ENCODE data around the gene SMIM24. TPM values are rescaled to one million over a fixed set of nuclear protein-coding genes. Genes with fewer than 3 reads are reported as not detected.
"Not testable (repeated sequence)": the region's sequence is repeated elsewhere in the genome, so short reads cannot be mapped to it uniquely, and the experiment has no call there.

Gene SMIM24
- polyA plus RNA-seq, 4 donors = 454 to 598 (median 485) TPM

- no peak for DNase-seq (ENCODE audit: low read depth in 4 of 4, low spot score in 2 of 4)
Measured at GRCh38 chr19:3515891-3516422, 35.6 kb upstream of the SMIM24 start.

- no peak for DNase-seq (ENCODE audit: low read depth in 4 of 4, low spot score in 2 of 4)
Measured at GRCh38 chr19:3514930-3515329, 34.6 kb upstream of the SMIM24 start.

GRCh38 chr19:3513229-3514140, 33.2 kb upstream of the SMIM24 start:
- DNase-seq (ENCODE audit: low read depth in 4 of 4, low spot score in 2 of 4) = no peak

- DNase-seq (ENCODE audit: low read depth in 4 of 4, low spot score in 2 of 4) = no peak
Measured at GRCh38 chr19:3512562-3513228, 32.4 kb upstream of the SMIM24 start.

GRCh38 chr19:3511506-3512251, 31.4 kb upstream of the SMIM24 start:
- DNase-seq (ENCODE audit: low read depth in 4 of 4, low spot score in 2 of 4) = no peak

GRCh38 chr19:3510727-3511126, 30.4 kb upstream of the SMIM24 start:
- no peak for DNase-seq (ENCODE audit: low read depth in 4 of 4, low spot score in 2 of 4)

- DNase-seq (ENCODE audit: low read depth in 4 of 4, low spot score in 2 of 4) = no peak
Measured at GRCh38 chr19:3509566-3509989, 29.3 kb upstream of the SMIM24 start.

- no peak for DNase-seq (ENCODE audit: low read depth in 4 of 4, low spot score in 2 of 4)
Measured at GRCh38 chr19:3508771-3509535, 28.6 kb upstream of the SMIM24 start.

GRCh38 chr19:3508121-3508661, 27.9 kb upstream of the SMIM24 start:
- not testable (repeated sequence) for DNase-seq (ENCODE audit: low read depth in 4 of 4, low spot score in 2 of 4)

GRCh38 chr19:3507371-3508120, 27.2 kb upstream of the SMIM24 start:
- no peak for DNase-seq (ENCODE audit: low read depth in 4 of 4, low spot score in 2 of 4)

GRCh38 chr19:3506384-3507340, 26.3 kb upstream of the SMIM24 start:
- no peak for DNase-seq (ENCODE audit: low read depth in 4 of 4, low spot score in 2 of 4)

- peak; percentile 86 to 97 (median 94) for DNase-seq (ENCODE audit: low read depth in 4 of 4, low spot score in 2 of 4)
Measured at GRCh38 chr19:3505598-3506383, 25.5 kb upstream of the SMIM24 start, which contains the start of gene FZR1. Gene FZR1, plus strand, starts transcription at chr19:3506311. Its CDS starts 16,679 bp downstream, at chr19:3522990.

GRCh38 chr19:3504735-3505134, 24.4 kb upstream of the SMIM24 start:
- DNase-seq (ENCODE audit: low read depth in 4 of 4, low spot score in 2 of 4) = no peak

GRCh38 chr19:3503036-3503572, 22.8 kb upstream of the SMIM24 start:
- DNase-seq (ENCODE audit: low read depth in 4 of 4, low spot score in 2 of 4) = no peak

GRCh38 chr19:3501780-3502179, 21.5 kb upstream of the SMIM24 start:
- DNase-seq (ENCODE audit: low read depth in 4 of 4, low spot score in 2 of 4) = no peak

- DNase-seq (ENCODE audit: low read depth in 4 of 4, low spot score in 2 of 4) = peak; percentile 94 to 96 (median 96)
Measured at GRCh38 chr19:3500429-3501101, 20.2 kb upstream of the SMIM24 start, which contains the start of gene DOHH. Gene DOHH, minus strand, starts transcription at chr19:3500674. Its CDS starts 3,860 bp downstream, at chr19:3496814.
